NCI-H2107 treated with DMSO at 0.1 percent for 48 hours (cell line): Measurements from ENCODE around the gene SLC31A1.

Experiments
- DNase-seq: peaks from one replicate; lab custom pipeline; 2025; ENCODE audit not compliant: unreplicated experiment; lab: John Stamatoyannopoulos, UW

The SLC31A1 gene

DNA sequence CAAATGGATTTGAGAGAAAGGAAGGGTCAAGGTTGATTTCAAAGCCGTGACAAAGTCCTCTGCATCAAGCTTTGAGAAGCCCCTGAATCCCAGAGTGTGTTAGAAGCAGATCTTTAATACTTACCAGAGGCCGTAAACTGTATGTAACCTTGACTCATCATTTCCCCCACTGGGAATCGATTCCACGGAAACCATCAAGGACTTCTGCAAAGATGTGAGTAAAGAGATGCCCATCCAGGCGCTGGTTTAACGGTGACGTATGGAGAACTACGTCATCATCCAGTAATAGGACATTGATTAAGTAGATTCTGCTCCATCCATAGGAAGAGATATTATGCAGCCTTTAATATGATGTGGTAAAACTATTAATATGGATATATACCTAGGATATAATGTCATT, 80.2 kb downstream of the SLC31A1 start:
- no peak for DNase-seq

DNA sequence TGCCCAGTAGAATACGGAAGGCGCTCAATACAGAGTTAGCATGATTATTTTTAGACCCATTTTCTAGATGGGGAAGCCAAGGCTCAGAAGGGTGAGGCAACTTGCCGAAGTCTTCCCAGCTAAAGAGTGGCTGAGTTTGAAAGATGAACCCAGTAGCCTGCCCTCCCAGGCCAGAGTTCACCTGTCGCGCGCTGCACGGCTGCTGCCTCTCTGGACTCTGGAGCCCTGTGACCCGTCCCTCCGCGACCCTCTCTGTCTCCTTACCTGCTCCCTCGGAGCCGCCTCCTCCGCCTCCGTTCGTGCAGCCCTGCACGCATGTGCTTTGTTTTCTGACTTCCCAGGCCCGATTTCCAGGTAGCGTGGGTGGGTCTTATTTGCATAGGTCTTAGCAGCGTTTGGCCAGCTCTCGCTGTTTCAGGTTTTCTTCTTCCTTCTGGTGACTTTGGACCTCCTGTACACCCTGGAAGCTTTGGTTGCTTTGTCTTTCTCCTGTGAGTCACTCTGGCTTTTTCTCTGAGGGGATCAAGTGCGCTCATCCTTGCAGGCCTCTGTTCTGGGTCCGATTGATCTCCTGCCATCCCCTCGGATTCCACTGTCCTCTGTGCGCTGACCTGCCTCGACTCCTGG, 81.6 kb downstream of the SLC31A1 start, which contains the start of gene RNF183:
Gene RNF183, minus strand, starts transcription at position 585 of the 627 bp plus-strand sequence. CDS start 5,192 bp downstream, outside the sequence.
- no peak for DNase-seq

DNA sequence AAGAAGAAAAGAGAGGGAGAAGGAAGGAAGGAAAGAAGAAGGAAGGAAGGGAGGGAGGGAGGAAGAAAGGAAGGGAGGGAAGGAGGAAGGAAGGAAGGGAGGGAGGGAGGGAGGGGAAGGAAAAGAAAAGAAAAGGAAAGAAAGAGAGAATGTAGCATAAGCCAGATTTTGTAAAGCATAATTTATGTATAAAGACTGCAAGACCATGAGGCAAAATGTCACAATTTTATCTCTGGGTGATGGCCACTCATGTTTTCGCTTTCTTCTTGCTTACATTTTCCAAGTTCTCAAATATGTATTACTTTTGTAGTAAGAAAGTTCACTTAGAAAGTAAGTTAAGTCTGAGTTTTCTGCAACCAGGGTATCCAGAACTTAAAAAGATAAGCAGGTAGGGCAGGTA, 85.2 kb downstream of the SLC31A1 start:
- no peak for DNase-seq

DNA sequence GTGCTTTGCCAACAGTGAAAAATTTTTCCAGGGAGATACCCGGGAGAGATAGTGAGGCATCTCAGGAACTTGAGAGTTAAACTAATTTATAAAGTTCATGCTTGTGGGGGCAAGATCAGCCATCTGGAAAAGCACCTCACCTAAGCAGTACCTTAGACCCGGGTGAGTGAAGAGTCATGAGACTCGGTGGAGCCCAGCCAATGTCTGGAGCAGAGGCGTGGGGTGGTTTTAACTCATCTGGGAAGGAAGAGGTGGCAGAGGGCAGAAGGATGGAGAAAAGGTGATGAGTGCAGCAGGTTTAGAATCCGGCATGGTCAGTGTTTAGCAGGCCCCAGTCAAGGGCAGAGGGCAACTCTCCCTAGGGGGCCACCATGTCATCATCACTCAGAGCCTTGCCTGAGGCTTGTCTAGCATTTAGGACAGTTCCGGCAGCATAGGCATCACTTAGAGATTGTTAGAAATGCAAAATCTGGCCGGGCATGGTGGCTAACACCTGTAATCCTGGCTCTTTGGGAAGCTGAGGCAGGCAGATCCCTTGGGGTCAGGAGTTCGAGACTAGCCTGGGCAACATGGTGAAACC, 86.1 kb downstream of the SLC31A1 start:
- no peak for DNase-seq

DNA sequence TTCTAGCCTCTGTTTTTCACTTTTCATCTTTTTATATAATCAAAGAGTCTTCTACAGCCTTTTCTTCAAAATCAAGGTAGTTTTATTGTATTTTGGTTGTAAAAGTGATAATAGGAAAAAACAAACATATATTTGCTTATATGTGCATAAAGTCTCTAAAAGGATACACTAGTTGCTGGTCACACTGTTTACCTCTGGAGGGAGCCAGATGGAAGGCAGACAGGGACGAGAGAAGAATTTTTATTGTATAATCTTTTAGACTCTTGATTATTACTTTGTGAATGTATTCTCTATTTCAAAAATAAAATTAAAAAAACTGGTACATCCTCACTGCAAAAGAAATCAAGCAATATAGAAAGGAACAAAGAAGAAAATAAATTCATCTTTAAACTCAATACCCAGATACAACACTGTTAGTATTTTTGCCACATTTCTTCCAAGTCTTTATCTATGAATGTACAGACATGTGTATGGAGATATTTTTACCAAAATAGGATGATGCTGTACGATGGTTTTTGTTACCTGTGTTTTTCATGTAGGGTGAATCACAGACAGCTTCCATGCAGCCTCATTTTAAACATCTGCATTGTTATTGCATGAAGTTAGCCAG, 88.0 kb downstream of the SLC31A1 start:
- DNase-seq = no peak

DNA sequence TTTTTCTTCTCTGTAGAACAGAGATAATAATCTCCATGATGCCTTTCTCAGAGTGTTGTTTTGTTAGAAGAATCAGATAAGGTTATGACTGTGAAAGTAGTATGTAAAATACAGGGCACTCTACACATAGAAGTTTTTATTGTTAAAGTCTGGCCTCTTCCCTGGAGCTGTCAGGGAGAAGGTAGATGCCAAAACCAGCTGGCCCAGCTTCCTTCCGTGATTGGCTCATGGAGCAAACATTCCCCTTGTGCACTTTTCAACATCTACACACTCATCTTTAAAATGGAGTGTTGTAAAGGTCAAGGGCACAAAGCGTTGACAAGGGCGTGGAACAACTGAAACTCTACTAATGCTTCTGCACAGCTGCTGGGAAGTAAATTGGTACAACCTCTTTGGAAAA, 89.2 kb downstream of the SLC31A1 start:
- no peak for DNase-seq

DNA sequence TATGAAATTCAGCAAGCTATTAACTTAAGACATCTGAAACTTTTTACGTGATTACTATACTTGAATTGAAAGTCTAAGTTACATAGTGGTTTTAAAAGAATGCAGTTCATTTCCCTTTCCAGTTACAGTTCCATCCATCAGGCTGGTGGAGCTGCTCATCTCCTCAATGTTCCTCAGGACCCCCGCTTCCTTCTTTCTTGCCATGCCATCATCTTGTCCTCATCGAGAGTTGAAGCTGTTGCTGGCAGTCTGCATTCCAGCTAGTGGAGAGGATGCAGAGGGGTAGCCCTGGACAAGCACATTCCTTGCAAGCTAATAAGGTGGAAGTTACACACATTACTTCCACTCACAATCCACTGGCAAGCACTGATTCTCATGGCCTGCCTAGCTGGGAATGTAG, 90.6 kb downstream of the SLC31A1 start:
- DNase-seq = no peak

DNA sequence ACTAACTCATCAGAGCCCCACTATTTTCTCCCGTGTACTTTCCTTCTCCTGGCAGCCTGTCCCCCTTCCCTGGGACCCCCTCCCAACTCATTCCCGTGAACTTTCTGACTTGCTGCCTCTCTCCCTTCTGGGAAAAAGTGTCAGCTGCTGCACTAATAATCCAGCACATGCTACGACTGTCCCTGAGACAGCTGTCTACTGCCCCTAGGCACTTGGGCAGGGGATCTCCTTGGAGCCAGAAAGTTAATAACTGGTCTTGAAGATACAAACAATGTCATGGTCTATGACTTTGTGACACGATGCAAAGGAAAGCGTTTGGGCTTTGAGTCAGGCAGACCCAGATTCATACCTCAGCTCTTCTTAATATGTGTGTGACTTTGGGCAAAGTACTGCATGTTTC, 91.9 kb downstream of the SLC31A1 start:
- DNase-seq = no peak
